Esophagus muscularis mucosa (tissue), 3 donors: Measurements from ENCODE around the gene GRID1.

Source experiments
- CTCF ChIP-seq, 3 experiments: fragments of 200-600 bp in 2 of 3; fragments of 450-650 bp in 1 of 3; sonication (generic) in 2 of 3; IDR thresholded peaks; one replicate each; pipeline ENCODE4 v1.5.1; 2017 to 2019; ENCODE audit warnings: antibody characterized with exemption in 3 of 3, mild to moderate bottlenecking in 2 of 3, moderate library complexity in 1 of 3
- POLR2A ChIP-seq: fragments of 450-650 bp; IDR thresholded peaks from one replicate; pipeline ENCODE4 v1.6.1; 2017; ENCODE audit warnings: antibody characterized with exemption, moderate library complexity, mild to moderate bottlenecking, low read depth

- TF ChIP-seq POLR2A: no peak
- TF ChIP-seq CTCF (IDR thresholded peaks at IDR 0.05): no peak
These were observed 149.7 kb downstream of the GRID1 start for GRCh38 chr10:86216886-86217285.
